Mesothelial cell of epicardium (in vitro differentiated cells): ENCODE data around the gene MAST4. TPM values are rescaled to one million over a fixed set of nuclear protein-coding genes. Genes with fewer than 3 reads are reported as not detected.

Experiments used
- DNase-seq, 2 experiments: peaks; one replicate each; pipeline ENCODE4 v3.0.0; 2021; ENCODE audit warnings: low spot score in 2 of 2; ENCODE audit not compliant: unreplicated experiment in 2 of 2
- H3K27ac Mint-ChIP-seq: 2 replicates; pipeline ENCODE4 v1.8.0; 2021; ENCODE audit warnings: mixed read lengths
- H3K27me3 Mint-ChIP-seq: 2 replicates; pipeline ENCODE4 v1.8.0; 2021; ENCODE audit warnings: low read depth, mixed read lengths
- H3K36me3 Mint-ChIP-seq: 2 replicates; pipeline ENCODE4 v1.8.0; 2021; ENCODE audit warnings: mixed read lengths
- H3K4me1 Mint-ChIP-seq: 2 replicates; pipeline ENCODE4 v1.8.0; 2021; ENCODE audit warnings: mixed read lengths
- H3K4me3 Mint-ChIP-seq: 2 replicates; pipeline ENCODE4 v1.8.0; 2021; ENCODE audit warnings: mild to moderate bottlenecking, moderate library complexity, mixed read lengths
- H3K9me3 Mint-ChIP-seq: 2 replicates; pipeline ENCODE4 v1.8.0; 2021; ENCODE audit warnings: mixed read lengths
- total RNA-seq: library from RNA; stranded (reverse); gene quantifications from 3 replicates; pipeline ENCODE4 v1.2.1, GENCODE V29; 2021
- TF ChIP-seq, protein P1 (sequence below): fragments of 200-600 bp; sonication (generic); IDR thresholded peaks from one replicate; pipeline ENCODE4 v1.5.0; 2021; ENCODE audit warnings: antibody characterized with exemption; ENCODE audit not compliant: unreplicated experiment

Gene MAST4
- total RNA-seq, 1 donor from 2014 or later, result 29.8 TPM

- Mint-ChIP-seq H3K4me3 (no peak overlapping the region), H3K27ac (no peak overlapping the region), H3K4me1 (peaks cover 13% of the 10 kb centered on the region), H3K27me3 (no peaks in the 10 kb centered on the region), H3K9me3 (no peaks in the 10 kb centered on the region), H3K36me3 (no peaks in the 10 kb centered on the region)
- no peak for DNase-seq
- TF ChIP-seq, protein P1, sequence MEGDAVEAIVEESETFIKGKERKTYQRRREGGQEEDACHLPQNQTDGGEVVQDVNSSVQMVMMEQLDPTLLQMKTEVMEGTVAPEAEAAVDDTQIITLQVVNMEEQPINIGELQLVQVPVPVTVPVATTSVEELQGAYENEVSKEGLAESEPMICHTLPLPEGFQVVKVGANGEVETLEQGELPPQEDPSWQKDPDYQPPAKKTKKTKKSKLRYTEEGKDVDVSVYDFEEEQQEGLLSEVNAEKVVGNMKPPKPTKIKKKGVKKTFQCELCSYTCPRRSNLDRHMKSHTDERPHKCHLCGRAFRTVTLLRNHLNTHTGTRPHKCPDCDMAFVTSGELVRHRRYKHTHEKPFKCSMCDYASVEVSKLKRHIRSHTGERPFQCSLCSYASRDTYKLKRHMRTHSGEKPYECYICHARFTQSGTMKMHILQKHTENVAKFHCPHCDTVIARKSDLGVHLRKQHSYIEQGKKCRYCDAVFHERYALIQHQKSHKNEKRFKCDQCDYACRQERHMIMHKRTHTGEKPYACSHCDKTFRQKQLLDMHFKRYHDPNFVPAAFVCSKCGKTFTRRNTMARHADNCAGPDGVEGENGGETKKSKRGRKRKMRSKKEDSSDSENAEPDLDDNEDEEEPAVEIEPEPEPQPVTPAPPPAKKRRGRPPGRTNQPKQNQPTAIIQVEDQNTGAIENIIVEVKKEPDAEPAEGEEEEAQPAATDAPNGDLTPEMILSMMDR, result no peak
These were observed 390.3 kb downstream of the MAST4 start for GRCh38 chr5:66986534-66986933.

DNA sequence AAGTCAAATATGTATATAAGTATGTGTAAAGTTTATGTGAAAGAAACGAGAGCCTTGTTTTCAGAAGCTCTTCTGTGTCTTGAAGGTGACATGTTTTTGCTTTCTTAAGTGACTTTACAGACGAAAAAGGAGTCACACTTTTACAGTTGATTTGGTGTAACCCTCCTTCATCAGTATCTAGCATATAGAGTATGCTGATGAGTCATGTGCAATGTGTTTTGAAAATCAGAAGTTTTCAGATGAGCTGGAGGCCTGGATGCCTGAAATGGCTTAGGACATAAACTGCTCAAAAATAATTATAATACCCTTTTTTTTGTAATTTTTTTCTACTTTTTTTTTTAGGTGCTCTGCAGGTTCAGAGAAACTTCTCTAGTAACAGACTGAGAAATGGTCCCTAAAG, 390.9 kb downstream of the MAST4 start:
- DNase-seq, result no peak
- Mint-ChIP-seq H3K9me3 (no peaks in the 10 kb centered on the region), H3K27ac (no peak overlapping the region)

GRCh38 chr5:66987540-66987939, 391.3 kb downstream of the MAST4 start:
- Mint-ChIP-seq H3K4me1 (peaks cover 13% of the 10 kb centered on the region), H3K4me3 (no peak overlapping the region), H3K27ac (no peak overlapping the region), H3K27me3 (no peaks in the 10 kb centered on the region), H3K9me3 (no peaks in the 10 kb centered on the region), H3K36me3 (no peaks in the 10 kb centered on the region)
- no peak for DNase-seq
- TF ChIP-seq, protein P1, result no peak

More for the DNA sequence above, 390.9 kb downstream of the MAST4 start:
- H3K4me3 Mint-ChIP-seq, result no peak overlapping the region
- H3K27me3 Mint-ChIP-seq, result no peaks in the 10 kb centered on the region
- H3K36me3 Mint-ChIP-seq, result no peaks in the 10 kb centered on the region
- H3K4me1 Mint-ChIP-seq, result peaks cover 13% of the 10 kb centered on the region
- TF ChIP-seq, protein P1, result no peak

DNA sequence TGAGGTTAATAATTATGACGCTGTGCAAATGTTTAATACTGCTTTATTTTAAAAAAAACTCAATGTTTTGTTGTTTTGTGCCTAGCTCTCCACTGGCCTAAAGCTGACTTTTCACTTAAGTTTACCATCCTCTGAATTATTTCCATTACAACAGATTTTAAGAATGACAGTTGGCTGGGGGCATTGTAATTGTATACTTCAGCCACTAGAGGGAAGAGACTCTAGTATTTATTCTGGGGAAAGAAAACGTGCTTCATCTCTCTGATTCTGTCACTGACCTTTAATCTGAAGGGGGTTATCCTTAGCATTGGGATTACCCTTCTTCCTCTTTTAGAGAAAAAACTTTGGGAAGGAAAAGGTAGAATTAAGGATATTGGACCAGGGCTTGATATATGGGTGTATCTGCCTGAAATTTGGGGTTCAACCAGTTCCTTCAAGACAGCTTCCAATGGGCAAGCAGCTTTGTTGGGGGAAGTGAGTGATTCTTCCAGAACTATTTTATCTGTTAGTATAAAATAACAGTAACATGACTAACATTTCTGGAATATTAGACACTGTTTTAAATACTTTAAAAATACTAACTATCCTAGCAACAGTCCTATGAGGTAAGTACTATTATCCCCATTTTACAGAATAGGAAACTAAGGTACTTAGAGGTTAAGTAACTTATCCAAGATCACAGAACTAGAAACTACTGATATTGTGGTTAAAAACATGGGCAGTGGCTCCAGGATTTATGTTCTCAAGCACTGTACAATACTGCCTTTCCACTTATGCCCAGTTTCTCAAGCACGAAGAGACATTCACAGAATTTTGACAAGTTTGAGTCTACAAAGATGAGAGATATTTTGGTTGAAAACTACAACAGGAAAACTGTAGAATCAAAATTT, 392.0 kb downstream of the MAST4 start:
- TF ChIP-seq, protein P1, result peak; percentile 87
- DNase-seq, result no peak
- H3K4me1 Mint-ChIP-seq, result peaks cover 13% of the 10 kb centered on the region
- no peaks in the 10 kb centered on the region for H3K9me3 Mint-ChIP-seq
- H3K4me3 Mint-ChIP-seq, result no peak overlapping the region
- H3K27ac Mint-ChIP-seq, result no peak overlapping the region
- H3K27me3 Mint-ChIP-seq, result no peaks in the 10 kb centered on the region
- no peaks in the 10 kb centered on the region for H3K36me3 Mint-ChIP-seq

DNA sequence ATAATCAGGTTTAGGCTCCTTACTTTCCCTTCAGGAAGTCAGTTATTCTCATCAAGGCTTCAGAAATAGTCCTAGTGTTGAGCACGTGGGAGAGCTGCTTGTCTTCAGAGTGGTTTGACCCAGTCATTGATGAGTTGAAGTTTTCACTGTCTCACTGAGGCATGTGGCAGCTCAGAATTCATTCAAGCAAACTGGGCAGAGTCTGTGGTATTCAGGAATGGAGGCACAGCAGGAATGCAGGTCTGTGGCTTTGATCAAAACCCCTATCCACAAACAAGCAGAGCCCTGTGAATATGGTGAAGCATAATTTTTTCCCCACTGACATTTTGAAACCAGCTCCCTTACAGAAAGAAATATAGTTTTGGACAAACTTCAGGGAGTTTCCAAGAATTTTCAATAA, 393.1 kb downstream of the MAST4 start:
- no peak for DNase-seq
- TF ChIP-seq, protein P1, result no peak
- peaks cover 16% of the 10 kb centered on the region for H3K4me1 Mint-ChIP-seq
- no peaks in the 10 kb centered on the region for H3K27me3 Mint-ChIP-seq
- no peak overlapping the region for H3K4me3 Mint-ChIP-seq
- peak overlapping the region; percentile 87 for H3K27ac Mint-ChIP-seq
- H3K36me3 Mint-ChIP-seq, result no peaks in the 10 kb centered on the region
- no peaks in the 10 kb centered on the region for H3K9me3 Mint-ChIP-seq
